ENCODE results near the gene ADAMTSL3. TPM values are rescaled to one million over a fixed set of nuclear protein-coding genes. Genes with fewer than 3 reads are reported as not detected.

ADAMTSL3 gene
- total RNA-seq = 20.6 TPM

- peak; percentile 7 for DNase-seq
Observed at GRCh38 chr15:83653639-83654378, at the start of gene ADAMTSL3. TSS of gene ADAMTSL3 (plus strand) at chr15:83654123. CDS start at chr15:83655762, 1,639 bp downstream.

GRCh38 chr15:83604549-83604948, 49.4 kb upstream of the ADAMTSL3 start:
- no peak for DNase-seq

GRCh38 chr15:83605111-83605945, 48.6 kb upstream of the ADAMTSL3 start:
- DNase-seq = no peak

- no peak for DNase-seq
Observed at GRCh38 chr15:83610132-83610531, 43.8 kb upstream of the ADAMTSL3 start.

- DNase-seq = no peak
Observed at GRCh38 chr15:83610901-83611685, 42.8 kb upstream of the ADAMTSL3 start.

- DNase-seq = no peak
Observed at GRCh38 chr15:83612226-83612625, 41.7 kb upstream of the ADAMTSL3 start.

- DNase-seq = no peak
Observed at GRCh38 chr15:83612898-83613635, 40.9 kb upstream of the ADAMTSL3 start.

GRCh38 chr15:83613714-83614113, 40.2 kb upstream of the ADAMTSL3 start:
- DNase-seq = no peak

GRCh38 chr15:83616840-83617239, 37.1 kb upstream of the ADAMTSL3 start:
- DNase-seq = no peak

- DNase-seq = no peak
Observed at GRCh38 chr15:83626171-83626802, 27.6 kb upstream of the ADAMTSL3 start.

GRCh38 chr15:83631534-83631933, 22.4 kb upstream of the ADAMTSL3 start:
- DNase-seq = no peak

GRCh38 chr15:83643201-83643600, 10.7 kb upstream of the ADAMTSL3 start:
- DNase-seq = no peak

- no peak for DNase-seq
Observed at GRCh38 chr15:83644439-83644838, 9.5 kb upstream of the ADAMTSL3 start.

- no peak for DNase-seq
Observed at GRCh38 chr15:83650831-83651230, 3.1 kb upstream of the ADAMTSL3 start.

- DNase-seq = no peak
Observed at GRCh38 chr15:83651541-83651940, 2.4 kb upstream of the ADAMTSL3 start.

- DNase-seq = no peak
Observed at GRCh38 chr15:83652626-83653204, 1.2 kb upstream of the ADAMTSL3 start.

GRCh38 chr15:83653288-83653638, 660 bp upstream of the ADAMTSL3 start:
- DNase-seq = no peak

GRCh38 chr15:83654379-83655236, 685 bp downstream of the ADAMTSL3 start:
- no peak for DNase-seq

GRCh38 chr15:83655237-83655616, 1.3 kb downstream of the ADAMTSL3 start:
- DNase-seq = no peak

- DNase-seq = no peak
Observed at GRCh38 chr15:83656192-83656591, 2.3 kb downstream of the ADAMTSL3 start.
